Stimulated activated CD8-positive, alpha-beta memory T cell treated with anti-CD3 and anti-CD28 coated beads, Interleukin-12 subunit alpha, Interleukin-12 subunit beta, amount 100 ng/mL, for 4 hours (primary cell): Measurements from ENCODE around the gene CYB5R3.

ENCODE experiments used
- DNase-seq: peaks from one replicate; pipeline ENCODE4 v3.0.0-alpha.2; 2020; ENCODE audit warnings: low read depth

The CYB5R3 gene

GRCh38 chr22:42645341-42645937 is 3.8 kb downstream of the CYB5R3 start:
- no peak for DNase-seq

- DNase-seq = no peak
Observed at GRCh38 chr22:42644422-42645340, 4.5 kb downstream of the CYB5R3 start.

- no peak for DNase-seq
Observed at GRCh38 chr22:42643634-42644421, 5.4 kb downstream of the CYB5R3 start.

- DNase-seq = no peak
Observed at GRCh38 chr22:42642806-42643633, 6.2 kb downstream of the CYB5R3 start.

- DNase-seq = no peak
Observed at GRCh38 chr22:42641801-42642413, 7.3 kb downstream of the CYB5R3 start.

- no peak for DNase-seq
Observed at GRCh38 chr22:42639541-42640241, 9.5 kb downstream of the CYB5R3 start.

- no peak for DNase-seq
Observed at GRCh38 chr22:42637555-42637954, 11.6 kb downstream of the CYB5R3 start.

GRCh38 chr22:42636506-42636905 is 12.7 kb downstream of the CYB5R3 start:
- no peak for DNase-seq

GRCh38 chr22:42635531-42635930 is 13.7 kb downstream of the CYB5R3 start:
- DNase-seq = no peak

- no peak for DNase-seq
Observed at GRCh38 chr22:42633013-42633412, 16.2 kb downstream of the CYB5R3 start.

- no peak for DNase-seq
Observed at GRCh38 chr22:42632096-42632495, 17.1 kb downstream of the CYB5R3 start.

- no peak for DNase-seq
Observed at GRCh38 chr22:42630901-42631602, 18.1 kb downstream of the CYB5R3 start.

- DNase-seq = no peak
Observed at GRCh38 chr22:42630211-42630610, 19.0 kb downstream of the CYB5R3 start.

- no peak for DNase-seq
Observed at GRCh38 chr22:42627981-42628380, 21.2 kb downstream of the CYB5R3 start.

- no peak for DNase-seq
Observed at GRCh38 chr22:42626951-42627625, 22.1 kb downstream of the CYB5R3 start.

- DNase-seq = no peak
Observed at GRCh38 chr22:42626431-42626830, 22.8 kb downstream of the CYB5R3 start.

GRCh38 chr22:42625416-42625815 is 23.8 kb downstream of the CYB5R3 start:
- DNase-seq = no peak

- DNase-seq = no peak
Observed at GRCh38 chr22:42624551-42625106, 24.6 kb downstream of the CYB5R3 start.
